NCI-H526 treated with DMSO at 0.1 percent for 48 hours (cell line): Measurements from ENCODE around the gene LPCAT2.

Experiments
- DNase-seq: peaks from one replicate; lab custom pipeline; 2025; lab: John Stamatoyannopoulos, UW

The LPCAT2 gene

GRCh38 chr16:55555436-55555835, 46.6 kb downstream of the LPCAT2 start:
- no peak for DNase-seq

GRCh38 chr16:55557186-55557585, 48.3 kb downstream of the LPCAT2 start:
- no peak for DNase-seq

- no peak for DNase-seq
Observed at GRCh38 chr16:55559233-55559632, 50.4 kb downstream of the LPCAT2 start.

DNA sequence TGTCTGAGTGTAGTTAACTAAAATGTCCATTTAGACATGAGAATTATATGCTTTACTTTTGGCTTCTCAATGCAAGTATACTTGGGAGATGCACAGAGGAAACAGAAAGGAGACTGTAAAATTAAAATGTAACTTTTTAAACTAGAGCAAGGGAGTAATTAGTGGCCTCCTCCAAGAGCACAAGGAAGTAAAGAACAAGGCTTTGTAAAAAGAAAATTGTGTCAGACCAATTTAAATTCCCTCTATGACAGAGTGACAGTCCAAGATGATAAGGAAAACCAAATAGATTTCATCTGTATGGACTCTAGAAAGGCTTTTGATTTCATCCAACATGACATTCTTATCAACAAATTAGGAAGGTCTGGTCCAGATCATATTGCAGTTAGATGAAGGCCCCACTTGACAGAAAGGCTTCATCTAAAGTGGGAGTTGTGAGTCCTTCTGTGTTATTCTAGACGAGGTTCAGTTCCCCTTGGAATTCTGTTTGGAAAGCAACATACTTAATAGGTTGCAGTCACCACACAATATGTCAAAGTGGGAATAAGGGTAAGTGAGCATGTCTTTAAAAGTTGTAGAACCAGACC, 51.2 kb downstream of the LPCAT2 start:
- no peak for DNase-seq

DNA sequence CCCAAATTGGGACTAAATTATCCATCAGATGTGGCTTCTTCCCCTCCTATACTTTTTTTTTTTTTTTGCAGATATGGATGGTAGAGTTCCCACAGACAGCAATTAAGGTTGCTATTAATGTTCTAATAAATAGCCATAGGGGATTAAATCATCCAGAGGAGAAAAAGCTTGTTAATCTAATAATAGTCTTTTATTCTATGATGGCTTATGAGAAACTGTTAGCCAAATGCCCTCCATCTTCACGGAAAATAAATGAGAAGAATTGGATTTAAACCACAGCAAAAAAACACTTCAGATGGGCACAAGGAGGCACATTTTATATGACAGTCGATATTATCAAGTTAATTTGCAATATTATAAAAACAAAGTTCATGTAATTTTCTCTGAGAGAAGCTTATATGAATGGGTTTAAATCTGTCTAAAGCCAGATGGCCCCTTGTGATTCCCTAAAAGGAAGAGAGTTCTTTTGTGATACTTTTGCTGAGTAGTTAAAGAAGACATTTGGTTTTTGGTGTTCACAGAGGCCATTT, 52.5 kb downstream of the LPCAT2 start:
- no peak for DNase-seq

DNA sequence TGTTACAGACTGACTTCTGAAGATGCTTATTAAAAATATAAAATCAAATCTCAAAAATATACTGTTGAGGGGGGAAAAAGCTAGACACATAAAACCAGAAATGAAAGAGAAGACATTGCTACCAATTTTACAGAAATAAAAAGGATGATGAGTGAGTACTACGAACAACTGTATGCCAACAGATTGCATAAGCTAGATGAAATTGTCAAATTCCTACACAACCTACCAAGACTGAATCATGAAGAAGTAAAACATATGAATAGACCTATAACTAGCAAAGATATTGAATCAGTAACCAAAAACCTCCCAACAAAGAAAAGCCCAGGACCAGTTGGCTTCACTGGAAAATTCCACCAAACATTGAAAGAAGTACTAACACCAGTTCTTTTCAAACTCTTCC, 54.1 kb downstream of the LPCAT2 start:
- no peak for DNase-seq

GRCh38 chr16:55563797-55564196, 54.9 kb downstream of the LPCAT2 start:
- no peak for DNase-seq

- DNase-seq, result no peak
Observed at GRCh38 chr16:55565086-55565485, 56.2 kb downstream of the LPCAT2 start.

DNA sequence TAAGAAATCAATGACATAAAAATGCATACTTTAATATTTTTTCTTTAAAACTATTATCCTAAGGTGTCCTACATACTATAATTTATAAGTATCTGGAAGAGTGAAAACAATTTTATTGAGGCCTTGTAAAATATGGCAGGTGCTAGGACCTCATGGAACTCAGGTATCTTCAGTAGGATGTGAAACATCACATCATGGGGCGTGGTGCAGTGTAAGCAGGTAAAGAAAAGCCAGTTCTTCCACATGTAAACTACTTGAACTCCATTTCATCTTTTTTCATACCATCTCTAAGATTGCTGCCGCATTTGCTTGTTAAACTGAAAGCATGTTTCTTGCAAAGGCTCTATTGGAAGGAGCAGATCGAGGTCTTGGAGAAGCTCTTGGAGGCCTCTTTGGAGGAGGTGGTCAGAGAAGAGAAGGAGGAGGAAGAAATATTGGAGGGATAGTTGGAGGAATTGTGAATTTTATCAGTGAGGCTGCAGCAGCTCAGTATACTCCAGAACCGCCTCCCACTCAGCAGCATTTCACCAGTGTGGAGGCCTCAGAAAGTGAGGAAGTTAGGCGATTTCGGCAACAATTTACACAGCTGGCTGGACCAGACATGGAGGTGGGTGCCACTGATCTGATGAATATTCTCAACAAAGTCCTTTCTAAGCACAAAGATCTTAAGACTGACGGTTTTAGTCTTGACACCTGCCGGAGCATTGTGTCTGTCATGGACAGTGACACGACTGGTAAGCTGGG, 57.7 kb downstream of the LPCAT2 start, which contains the start of gene CAPNS2:
CAPNS2 (plus strand) TSS at position 253 of the 744 bp plus-strand sequence; CDS start at position 326, 73 bp downstream.
- DNase-seq, result no peak

DNA sequence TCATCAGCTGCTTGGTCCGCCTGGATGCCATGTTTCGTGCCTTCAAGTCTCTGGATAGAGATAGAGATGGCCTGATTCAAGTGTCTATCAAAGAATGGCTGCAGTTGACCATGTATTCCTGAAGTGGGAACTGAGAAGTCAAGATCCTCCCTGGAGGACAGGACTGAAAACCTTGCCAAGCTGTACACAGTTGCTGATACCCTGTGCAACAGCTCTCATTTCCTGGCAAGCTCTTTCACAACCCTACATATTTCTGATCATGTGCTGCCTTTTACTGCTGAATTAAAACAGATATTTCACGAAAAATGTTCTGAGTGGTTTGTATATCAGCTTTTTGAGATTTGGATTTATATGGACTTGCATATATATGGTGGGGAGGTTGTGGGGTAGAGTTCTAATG, 58.5 kb downstream of the LPCAT2 start:
- DNase-seq, result no peak

DNA sequence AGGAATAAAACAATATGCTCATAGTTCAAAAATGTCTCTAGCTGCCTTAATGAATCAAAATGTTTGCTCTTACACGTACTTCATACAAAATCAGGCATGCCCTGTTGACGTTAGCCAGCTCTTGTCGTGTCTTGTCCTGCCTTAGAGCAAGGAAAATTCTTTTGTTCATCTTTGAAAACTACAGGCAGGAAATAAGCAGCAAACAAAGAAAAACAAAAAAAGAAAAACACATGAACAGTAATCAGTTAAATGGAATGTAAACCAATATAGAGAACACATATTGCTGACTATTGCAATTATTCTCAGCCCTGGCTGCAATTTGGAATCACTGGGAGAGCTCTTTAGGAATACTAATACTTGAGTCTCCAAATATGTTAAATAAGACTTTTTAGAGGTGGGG, 59.3 kb downstream of the LPCAT2 start:
- DNase-seq, result no peak

DNA sequence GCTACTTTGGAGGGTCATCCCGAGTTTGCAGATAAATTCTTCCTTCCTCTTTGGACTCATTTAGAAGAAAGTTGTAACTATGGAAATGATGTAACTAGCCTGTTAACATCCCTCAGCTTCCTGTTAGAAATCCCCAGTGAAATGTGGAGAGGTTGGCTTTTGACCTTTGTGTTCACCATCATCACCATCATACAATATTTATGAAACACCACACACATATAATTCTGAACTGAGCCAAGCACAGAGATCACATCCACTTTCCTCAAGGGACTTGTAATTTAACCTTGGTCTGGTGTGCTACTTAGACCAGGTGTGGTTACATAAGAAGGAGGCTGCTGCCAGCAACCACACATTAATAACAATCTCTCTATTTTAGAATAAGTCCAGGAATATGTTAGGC, 60.2 kb downstream of the LPCAT2 start:
- no peak for DNase-seq

DNA sequence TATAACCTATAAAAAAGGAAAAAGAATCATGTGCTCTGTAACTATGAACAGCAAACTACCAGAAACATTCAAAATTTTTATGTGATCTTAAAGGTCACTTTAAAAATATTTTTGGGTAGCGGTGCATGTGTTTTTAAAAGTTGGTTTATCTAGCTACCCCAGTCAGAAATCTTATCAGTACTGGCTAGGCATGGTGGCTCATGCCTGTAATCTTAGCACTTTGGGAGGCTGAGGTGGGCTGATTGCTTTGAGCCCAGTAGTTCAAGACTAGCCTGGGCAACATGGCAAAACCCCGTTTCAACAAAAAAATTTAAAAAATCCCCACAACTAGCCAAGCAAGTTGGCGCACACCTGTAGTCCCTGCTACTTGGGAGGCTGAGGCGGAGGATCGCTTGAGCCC, 61.3 kb downstream of the LPCAT2 start:
- DNase-seq, result no peak

DNA sequence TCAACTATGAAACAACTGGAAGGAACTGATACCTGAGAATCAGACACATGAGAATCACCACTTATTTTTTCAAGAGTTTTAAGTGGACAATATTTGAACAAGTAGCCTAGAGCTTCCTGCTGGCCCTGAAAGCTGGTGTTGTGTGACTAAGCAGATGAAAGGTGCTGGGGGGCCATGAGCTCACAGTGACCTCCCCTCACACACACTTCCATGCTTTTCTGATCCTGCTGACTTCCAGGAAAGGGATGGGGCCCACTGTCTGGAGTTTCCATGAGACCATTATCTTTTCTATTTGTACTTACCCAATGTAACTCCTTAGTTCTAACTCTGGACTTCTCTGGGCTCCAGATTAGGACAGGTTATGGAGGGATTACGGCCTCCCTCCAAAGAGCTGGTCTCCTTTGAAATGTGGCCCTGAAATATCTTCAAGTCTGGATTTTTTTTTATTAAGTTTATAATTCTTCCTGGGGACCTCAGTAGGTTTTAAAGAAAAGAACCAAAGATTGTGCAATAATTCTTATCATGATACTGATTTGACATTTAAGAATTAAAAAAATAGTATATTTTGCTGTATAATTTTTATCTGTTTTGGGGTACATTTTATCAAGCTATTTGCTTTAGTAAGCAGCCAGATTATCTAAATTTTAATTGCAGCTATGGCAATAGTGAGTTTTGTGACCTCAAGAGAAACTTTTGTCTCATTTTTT, 62.5 kb downstream of the LPCAT2 start:
- DNase-seq, result no peak

DNA sequence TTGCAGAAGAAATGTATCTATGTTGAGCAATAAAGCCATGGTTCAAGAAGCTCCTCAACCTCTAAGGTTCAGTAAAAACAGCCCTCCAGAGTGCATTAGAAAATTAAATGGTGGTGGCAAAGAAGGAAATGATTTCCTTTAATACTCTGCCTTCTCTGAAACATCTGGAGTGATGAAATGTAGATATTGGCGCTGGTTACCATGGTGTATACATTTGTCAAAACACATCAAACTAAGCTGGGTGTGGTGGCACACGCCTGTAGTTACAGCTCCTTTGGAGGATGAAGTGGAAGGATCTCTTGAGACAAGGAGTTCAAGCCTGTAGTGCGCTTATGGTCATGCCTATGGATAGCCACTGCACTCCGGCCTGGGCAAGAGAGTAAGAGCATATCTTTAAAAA, 63.6 kb downstream of the LPCAT2 start:
- no peak for DNase-seq

- DNase-seq, result no peak
Observed at GRCh38 chr16:55574811-55575210, 65.9 kb downstream of the LPCAT2 start.

DNA sequence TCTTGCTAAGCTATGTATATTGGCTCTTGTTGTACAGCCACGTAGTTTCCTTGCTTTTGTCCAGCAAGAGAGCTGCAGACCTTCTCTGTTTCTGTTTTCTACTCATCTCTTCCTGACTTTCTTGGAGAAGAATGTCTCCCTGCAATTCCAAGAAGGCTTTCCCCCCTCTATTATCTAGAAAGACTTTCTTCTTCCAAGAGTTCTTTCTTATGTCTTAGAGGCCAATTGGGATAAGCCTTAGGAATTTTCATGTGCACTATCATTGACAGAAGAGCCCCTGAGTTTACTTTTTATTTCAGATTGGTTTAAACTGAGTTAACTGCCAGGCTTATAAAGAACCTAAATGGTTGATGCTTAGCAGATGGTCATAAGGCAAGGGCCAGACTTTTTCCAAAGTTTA, 66.6 kb downstream of the LPCAT2 start:
- no peak for DNase-seq

GRCh38 chr16:55576384-55576783, 67.5 kb downstream of the LPCAT2 start:
- DNase-seq, result no peak

- no peak for DNase-seq
Observed at GRCh38 chr16:55577887-55578286, 69.0 kb downstream of the LPCAT2 start.

DNA sequence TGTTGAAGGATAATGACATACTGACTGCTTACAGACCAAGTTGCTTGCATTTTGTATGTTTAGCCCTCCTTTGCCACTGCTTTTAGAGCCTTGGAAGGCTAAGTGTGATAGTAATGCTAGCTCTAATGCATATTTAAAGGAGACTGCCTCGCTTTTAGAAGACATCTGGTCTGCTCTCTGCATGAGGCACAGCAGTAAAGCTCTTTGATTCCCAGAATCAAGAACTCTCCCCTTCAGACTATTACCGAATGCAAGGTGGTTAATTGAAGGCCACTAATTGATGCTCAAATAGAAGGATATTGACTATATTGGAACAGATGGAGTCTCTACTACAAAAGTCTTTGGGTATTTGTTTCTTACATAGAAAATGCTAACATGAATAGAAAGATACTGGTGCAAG, 76.8 kb downstream of the LPCAT2 start:
- no peak for DNase-seq

DNA sequence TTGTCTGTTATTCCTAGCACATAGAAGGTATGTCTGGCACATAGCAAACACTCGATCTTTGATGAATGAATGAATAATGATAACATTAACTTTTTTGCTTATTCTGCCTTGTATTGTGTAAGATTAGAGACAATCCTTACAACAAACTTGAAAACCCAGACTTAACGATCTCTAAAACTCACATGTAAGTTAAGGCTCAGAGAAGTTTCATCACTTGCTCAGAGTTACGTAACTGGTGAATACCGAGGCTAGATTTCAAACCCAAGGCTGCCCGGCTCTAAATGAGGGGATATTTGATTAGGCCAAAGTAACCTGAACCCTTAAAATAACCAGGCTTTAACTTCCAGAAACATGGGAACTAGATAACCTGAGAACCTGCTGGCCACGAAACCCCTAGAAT, 79.9 kb downstream of the LPCAT2 start:
- no peak for DNase-seq

- no peak for DNase-seq
Observed at GRCh38 chr16:55592306-55592705, 83.4 kb downstream of the LPCAT2 start.

GRCh38 chr16:55597928-55598327, 89.1 kb downstream of the LPCAT2 start:
- no peak for DNase-seq
